ENCODE data around the gene CKLF.
"Not testable (repeated sequence)": the region's sequence is repeated elsewhere in the genome, so short reads cannot be mapped to it uniquely, and the experiment has no call there.

The CKLF gene, protein sequence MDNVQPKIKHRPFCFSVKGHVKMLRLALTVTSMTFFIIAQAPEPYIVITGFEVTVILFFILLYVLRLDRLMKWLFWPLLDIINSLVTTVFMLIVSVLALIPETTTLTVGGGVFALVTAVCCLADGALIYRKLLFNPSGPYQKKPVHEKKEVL

GRCh38 chr16:66552286-66553177 lies at the start of gene CKLF:
Gene CKLF (plus strand): TSS chr16:66552576. CDS start chr16:66552716, 140 bp downstream.
- DNase-seq, result peak; percentile 61

DNA sequence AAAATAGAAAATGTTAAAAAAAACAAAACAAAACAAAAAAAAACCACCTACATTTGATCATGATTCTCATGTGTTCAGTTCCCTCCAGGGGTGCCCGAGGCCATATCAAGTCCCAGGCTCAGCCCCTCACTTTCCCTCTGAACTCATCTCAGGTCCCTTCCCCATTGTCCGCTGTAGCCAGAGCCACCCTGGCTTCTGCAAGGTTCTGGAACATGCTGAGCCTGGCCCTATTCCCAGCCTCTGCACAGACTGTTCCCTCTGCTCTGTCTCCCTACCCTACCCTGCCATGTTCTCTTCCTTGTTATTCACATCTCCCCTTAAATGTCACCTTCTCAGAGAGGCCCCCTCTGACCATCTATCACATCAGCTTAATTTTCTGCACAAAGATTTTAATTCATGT lies 49.3 kb upstream of the CKLF start:
- DNase-seq, result no peak

DNA sequence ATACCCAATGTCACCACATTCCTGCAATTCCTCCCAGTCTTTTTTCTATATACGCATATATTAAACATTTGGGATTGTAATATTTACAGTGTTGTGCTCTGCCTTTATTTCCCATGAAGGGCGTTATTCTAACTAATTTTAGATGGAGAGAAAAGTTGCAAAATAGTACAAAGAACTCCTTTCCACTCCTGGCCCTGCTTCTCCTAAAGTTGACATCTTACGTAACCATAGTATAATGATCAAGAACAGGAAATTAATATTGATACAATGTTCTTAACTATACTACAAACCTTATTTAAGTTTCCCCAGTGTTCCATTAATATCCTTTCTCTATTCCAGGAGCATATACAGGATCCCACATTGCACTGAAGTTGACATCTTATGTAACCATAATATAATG lies 48.8 kb upstream of the CKLF start:
- no peak for DNase-seq

- DNase-seq, result no peak
These were observed 44.6 kb upstream of the CKLF start for GRCh38 chr16:66507731-66508239.

DNA sequence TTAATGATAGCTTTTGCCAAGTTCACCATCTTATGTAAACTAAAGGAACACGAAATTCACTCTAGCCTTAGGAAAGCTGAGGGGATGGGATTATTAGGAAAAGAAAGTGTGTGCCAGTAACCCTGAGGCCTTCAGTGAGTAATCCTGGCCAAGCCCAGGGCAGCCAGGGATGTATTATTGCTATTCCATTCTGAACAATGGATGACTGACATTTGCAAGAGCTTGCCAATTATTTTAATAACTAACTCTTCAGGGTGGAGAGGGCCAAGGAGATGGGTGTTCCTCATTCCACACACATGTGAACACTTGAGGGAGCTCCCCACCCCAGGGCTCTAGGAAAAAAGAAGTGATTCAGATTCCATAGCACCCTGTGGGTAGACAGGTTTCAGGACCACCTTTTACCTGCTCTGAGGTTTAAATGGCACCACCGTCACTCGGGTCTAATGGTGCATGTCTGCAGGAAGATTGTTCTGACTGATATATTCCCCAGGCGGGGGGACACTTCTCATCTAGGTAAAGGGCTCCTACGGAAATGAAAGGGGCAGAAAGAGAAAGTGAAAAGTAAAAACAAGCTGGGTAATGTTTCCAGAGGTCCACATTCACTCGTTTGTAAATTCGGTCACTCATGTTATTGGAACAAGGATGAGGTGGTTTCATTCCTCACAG lies 44.0 kb upstream of the CKLF start:
- no peak for DNase-seq

DNA sequence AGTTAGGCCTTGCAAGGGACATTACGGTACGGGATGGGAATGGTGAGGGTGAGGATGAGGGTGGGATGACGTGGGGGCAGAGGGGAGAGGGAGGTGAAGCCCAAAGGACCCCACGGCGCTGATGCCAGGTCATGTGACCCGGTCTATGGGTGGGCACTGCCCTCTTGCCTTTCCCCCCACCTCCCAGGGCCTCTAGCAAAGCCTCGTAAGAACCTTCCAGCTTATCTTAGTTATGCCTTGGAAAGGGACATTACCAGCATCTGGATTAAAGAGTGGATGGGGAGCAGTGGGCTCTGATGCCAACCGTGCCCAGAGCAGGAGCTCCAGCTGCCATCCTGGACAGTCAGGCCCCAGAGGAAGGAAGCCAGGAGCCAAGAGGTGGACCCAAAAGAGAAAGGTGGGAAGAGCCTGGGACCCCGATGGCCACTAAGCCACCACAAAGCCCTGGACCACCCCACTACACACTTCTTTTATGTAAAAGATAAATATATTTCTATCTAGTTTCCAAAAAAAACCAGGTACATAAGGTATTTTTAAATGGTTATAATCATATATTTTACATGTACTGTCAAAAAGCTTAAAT lies 43.4 kb upstream of the CKLF start:
- no peak for DNase-seq

DNA sequence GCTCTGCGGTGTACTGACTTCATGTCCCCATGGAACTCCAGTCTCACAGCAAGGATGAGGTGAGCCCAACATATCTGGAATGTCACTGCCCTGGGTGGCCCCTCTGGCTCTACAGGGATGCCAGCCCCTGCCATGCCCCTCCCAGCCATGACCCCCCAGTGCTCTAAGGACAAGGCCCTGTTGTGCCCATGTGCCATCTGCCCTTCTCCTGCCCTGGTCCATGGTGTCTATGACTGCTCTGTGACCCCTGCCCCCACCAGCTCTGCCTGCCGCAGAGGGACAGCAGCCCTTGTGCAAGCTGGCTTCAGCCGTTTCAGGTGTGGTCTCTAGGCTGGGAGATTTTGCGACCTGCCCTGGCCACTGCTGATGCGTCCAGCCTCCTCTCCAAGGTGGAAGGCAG lies 42.8 kb upstream of the CKLF start:
- no peak for DNase-seq

GRCh38 chr16:66510298-66510697 lies 42.1 kb upstream of the CKLF start:
- no peak for DNase-seq

DNA sequence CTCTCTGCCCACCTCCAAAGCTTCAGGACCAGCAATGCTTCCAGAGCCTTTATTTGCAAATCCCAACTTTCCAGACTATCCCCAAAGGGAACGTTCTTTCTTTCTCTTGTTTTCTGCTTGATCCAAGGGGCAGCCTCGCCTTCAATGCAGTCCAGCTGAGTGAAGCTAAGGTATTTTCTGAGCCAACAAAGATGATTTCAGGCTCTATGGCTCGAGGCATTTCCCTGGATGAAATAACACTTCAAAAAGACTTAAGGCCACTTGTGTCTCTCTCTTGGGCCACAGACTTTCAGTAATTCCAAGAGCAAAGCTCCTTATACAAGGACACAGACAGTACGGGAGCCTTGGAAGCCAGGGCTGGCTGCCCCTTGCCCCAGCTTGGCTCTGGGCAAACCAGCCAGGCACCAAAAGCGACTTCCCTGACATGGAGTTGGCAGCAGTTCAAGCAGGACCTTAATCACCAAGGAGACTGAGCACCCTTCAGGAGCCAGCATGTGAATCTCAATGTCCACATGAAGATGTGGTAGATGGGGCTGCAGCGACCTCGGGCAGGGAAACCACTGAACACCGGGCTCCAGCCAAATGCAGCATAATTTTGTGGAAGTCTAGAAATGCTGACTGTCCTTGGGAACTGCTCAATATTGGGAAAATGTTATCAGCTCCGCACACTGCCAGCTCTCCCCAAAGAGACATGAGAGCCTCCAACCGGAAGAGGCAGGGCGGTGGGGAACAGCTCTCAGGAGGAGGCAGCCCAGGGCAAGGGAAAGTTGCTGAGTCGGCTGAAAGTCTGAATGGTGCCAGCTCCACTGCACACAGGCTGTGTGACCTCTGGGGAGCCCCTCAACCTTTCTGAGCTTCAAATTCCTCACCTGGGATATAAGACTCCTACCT lies 41.4 kb upstream of the CKLF start:
- no peak for DNase-seq

- DNase-seq, result no peak
These were observed 40.6 kb upstream of the CKLF start for GRCh38 chr16:66511602-66512271.

DNA sequence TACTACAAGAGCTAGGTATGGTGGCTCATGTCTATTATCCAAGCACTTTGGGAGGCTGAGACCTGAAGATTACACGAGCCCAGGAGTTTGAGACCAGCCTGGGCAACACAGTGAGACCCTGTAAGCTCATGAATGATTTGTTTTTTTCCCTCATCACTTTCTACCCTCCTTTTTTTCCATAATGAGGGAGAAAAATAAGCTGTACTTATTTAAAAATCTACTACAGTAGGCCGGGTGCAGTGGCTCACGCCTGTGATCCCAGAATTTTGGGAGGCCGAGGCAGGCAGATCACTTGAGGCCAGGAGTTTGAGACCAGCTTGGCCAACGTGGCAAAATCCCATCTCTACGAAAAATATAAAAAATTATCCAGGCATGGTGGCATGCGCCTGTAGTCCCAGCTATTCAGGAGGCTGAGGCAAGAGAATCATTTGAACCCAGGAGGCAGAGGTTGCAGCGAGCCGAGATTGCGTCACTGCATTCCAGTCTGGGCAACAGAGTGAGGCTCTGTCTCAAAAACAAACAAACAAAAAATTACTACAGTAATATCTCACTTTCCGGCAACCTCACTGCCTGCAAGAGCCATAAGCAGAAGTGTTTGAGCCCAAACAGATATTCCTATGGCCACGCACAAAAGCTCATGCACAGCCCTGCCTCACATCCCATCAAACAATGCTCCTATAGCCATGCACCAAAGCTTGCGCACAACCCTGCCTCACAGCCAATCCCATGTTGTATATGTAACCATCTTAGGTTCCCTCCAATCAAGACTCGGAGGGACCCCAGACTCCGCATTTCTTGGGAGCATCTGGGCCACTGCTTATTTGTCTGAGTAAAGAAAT lies 39.9 kb upstream of the CKLF start:
- DNase-seq, result no peak

- no peak for DNase-seq
These were observed 39.2 kb upstream of the CKLF start for GRCh38 chr16:66513111-66513723.

- not testable (repeated sequence) for DNase-seq
These were observed 38.0 kb upstream of the CKLF start for GRCh38 chr16:66514391-66514790.

- DNase-seq, result not testable (repeated sequence)
These were observed 37.3 kb upstream of the CKLF start for GRCh38 chr16:66514980-66515595.

DNA sequence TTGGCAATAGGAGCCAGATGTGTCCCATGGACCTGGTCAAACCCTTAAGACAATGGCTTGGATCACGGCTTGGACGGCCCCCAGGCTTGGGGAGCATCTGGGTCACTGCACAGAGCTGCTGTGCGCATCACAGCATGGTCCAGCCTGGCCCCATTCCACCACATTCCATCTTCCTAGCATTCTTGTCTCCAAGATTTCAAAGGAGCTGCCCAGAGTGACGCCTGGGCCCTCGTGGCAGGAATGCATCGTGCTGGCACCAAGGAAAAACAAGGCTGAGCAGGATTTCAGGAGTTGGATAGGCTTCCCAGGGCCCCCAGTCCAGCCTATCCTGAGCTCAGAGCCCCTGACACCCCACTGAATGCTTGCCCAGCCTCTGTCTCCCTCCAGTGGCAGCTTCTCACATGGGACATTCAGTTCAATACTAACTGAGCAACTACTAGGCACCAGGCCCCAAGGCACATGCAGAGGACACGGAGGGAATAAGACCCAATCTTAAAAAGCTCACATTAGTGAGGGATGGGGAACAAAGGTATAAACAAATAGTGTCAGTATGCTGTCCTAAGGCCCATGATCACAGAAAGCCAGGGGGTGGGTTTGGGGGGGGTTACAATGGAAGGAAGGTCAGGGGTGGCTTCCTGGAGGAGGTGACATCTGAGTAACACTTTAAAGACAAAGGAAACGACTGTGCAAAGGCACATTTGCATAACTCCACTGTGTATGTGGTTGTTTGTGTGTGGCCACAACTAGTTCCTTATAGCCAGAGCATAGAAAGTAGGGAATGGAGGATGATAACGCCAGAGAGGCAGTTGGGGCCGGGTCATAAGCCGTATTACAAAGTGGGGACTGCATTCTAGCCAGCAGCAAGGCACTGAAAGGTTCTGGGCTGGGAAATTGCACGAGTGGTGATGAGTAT lies 36.5 kb upstream of the CKLF start:
- DNase-seq, result peak; percentile 28

- no peak for DNase-seq
These were observed 35.9 kb upstream of the CKLF start for GRCh38 chr16:66516509-66516807.

- DNase-seq, result peak; percentile 79
These were observed 35.4 kb upstream of the CKLF start for GRCh38 chr16:66516808-66517585.
